Mesothelial cell of epicardium (in vitro differentiated cells): ENCODE results near the gene GPR62. TPM values are rescaled to one million over a fixed set of nuclear protein-coding genes. Genes with fewer than 3 reads are reported as not detected.

Experiments
- DNase-seq, 2 experiments: peaks; one replicate each; pipeline ENCODE4 v3.0.0; 2021; ENCODE audit warnings: low spot score in 2 of 2; ENCODE audit not compliant: unreplicated experiment in 2 of 2
- H3K27ac Mint-ChIP-seq: 2 replicates; pipeline ENCODE4 v1.8.0; 2021; ENCODE audit warnings: mixed read lengths
- H3K27me3 Mint-ChIP-seq: 2 replicates; pipeline ENCODE4 v1.8.0; 2021; ENCODE audit warnings: low read depth, mixed read lengths
- H3K36me3 Mint-ChIP-seq: 2 replicates; pipeline ENCODE4 v1.8.0; 2021; ENCODE audit warnings: mixed read lengths
- H3K4me1 Mint-ChIP-seq: 2 replicates; pipeline ENCODE4 v1.8.0; 2021; ENCODE audit warnings: mixed read lengths
- H3K4me3 Mint-ChIP-seq: 2 replicates; pipeline ENCODE4 v1.8.0; 2021; ENCODE audit warnings: mild to moderate bottlenecking, moderate library complexity, mixed read lengths
- H3K9me3 Mint-ChIP-seq: 2 replicates; pipeline ENCODE4 v1.8.0; 2021; ENCODE audit warnings: mixed read lengths
- total RNA-seq: library from RNA; stranded (reverse); gene quantifications from 3 replicates; pipeline ENCODE4 v1.2.1, GENCODE V29; 2021
- TF ChIP-seq, protein P1 (sequence below): fragments of 200-600 bp; sonication (generic); IDR thresholded peaks from one replicate; pipeline ENCODE4 v1.5.0; 2021; ENCODE audit warnings: antibody characterized with exemption; ENCODE audit not compliant: unreplicated experiment

The GPR62 gene
- total RNA-seq, 1 donor from 2014 or later = 0.22 TPM

DNA sequence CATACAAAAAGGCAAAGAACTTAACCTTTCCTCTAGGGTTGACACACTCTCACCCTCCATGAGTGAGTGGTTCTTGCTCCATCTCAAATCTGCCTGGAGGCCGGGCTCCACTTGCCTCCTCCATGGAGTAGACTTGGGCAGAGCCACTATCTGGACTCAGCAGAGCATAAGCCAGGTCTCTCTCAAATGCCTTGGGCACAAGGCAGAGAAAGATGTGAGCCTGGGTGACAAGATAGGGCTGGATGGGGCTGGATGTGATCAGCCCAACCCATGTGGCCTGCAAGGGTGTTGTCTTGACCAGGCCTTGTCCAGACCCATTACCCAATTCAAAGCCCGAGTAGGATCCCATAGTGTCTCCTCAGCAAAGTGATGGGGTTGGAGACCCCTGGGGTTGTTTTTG, 44.7 kb downstream of the GPR62 start:
- Mint-ChIP-seq H3K9me3 (no peaks in the 10 kb centered on the region), H3K36me3 (no peaks in the 10 kb centered on the region), H3K27ac (no peak overlapping the region), H3K4me1 (peaks cover 23% of the 10 kb centered on the region), H3K27me3 (peaks cover 1% of the 10 kb centered on the region), H3K4me3 (no peak overlapping the region)
- no peak for DNase-seq
- TF ChIP-seq, protein P1, sequence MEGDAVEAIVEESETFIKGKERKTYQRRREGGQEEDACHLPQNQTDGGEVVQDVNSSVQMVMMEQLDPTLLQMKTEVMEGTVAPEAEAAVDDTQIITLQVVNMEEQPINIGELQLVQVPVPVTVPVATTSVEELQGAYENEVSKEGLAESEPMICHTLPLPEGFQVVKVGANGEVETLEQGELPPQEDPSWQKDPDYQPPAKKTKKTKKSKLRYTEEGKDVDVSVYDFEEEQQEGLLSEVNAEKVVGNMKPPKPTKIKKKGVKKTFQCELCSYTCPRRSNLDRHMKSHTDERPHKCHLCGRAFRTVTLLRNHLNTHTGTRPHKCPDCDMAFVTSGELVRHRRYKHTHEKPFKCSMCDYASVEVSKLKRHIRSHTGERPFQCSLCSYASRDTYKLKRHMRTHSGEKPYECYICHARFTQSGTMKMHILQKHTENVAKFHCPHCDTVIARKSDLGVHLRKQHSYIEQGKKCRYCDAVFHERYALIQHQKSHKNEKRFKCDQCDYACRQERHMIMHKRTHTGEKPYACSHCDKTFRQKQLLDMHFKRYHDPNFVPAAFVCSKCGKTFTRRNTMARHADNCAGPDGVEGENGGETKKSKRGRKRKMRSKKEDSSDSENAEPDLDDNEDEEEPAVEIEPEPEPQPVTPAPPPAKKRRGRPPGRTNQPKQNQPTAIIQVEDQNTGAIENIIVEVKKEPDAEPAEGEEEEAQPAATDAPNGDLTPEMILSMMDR = no peak

DNA sequence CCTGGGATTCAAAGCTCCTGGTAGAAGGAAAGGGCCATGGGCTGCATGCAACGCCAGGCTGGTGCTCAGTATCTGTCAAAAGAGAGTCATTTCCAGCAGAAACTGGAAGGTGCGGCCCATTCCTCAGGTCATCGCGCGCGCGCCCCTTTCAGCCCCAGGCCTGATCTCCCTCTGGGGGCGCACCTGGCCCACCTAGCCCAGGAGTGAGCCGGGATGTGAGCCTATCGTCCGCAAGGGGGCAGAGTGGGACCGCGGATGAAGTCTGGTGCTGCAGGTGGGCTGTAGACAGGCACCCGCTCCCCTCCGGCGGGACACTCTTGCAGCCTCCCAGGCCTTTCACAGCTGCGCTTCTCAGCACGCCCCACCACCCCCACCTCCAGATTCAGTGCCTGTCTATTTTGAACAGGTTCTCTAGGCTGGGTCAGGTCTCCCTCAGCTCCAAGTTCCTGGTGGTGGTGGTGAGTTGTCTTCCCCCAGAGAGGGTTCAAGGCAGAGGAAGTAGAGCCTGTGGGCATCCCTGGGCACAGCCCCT, 46.3 kb downstream of the GPR62 start:
- H3K4me1 Mint-ChIP-seq = peaks cover 30% of the 10 kb centered on the region
- TF ChIP-seq, protein P1 = peak; percentile 84
- no peak overlapping the region for H3K27ac Mint-ChIP-seq
- no peaks in the 10 kb centered on the region for H3K36me3 Mint-ChIP-seq
- H3K27me3 Mint-ChIP-seq = peaks cover 1% of the 10 kb centered on the region
- DNase-seq = peak; percentile 81 to 94
- no peaks in the 10 kb centered on the region for H3K9me3 Mint-ChIP-seq
- no peak overlapping the region for H3K4me3 Mint-ChIP-seq

GRCh38 chr3:52002748-52003147, 47.6 kb downstream of the GPR62 start:
- no peaks in the 10 kb centered on the region for H3K9me3 Mint-ChIP-seq
- H3K4me1 Mint-ChIP-seq = peaks cover 35% of the 10 kb centered on the region
- H3K4me3 Mint-ChIP-seq = no peak overlapping the region
- DNase-seq = no peak
- H3K36me3 Mint-ChIP-seq = no peaks in the 10 kb centered on the region
- TF ChIP-seq, protein P1 = no peak
- peaks cover 1% of the 10 kb centered on the region for H3K27me3 Mint-ChIP-seq
- no peak overlapping the region for H3K27ac Mint-ChIP-seq

GRCh38 chr3:52004163-52004787, 49.1 kb downstream of the GPR62 start:
- Mint-ChIP-seq H3K4me1 (peaks cover 30% of the 10 kb centered on the region), H3K27me3 (peaks cover 1% of the 10 kb centered on the region), H3K9me3 (no peaks in the 10 kb centered on the region), H3K36me3 (no peaks in the 10 kb centered on the region), H3K4me3 (no peak overlapping the region), H3K27ac (no peak overlapping the region)
- TF ChIP-seq, protein P1 = no peak
- peak; percentile 42 to 64 for DNase-seq

GRCh38 chr3:52004906-52005395, 49.8 kb downstream of the GPR62 start:
- no peaks in the 10 kb centered on the region for H3K36me3 Mint-ChIP-seq
- no peak for DNase-seq
- TF ChIP-seq, protein P1 = no peak
- H3K27me3 Mint-ChIP-seq = peaks cover 1% of the 10 kb centered on the region
- H3K9me3 Mint-ChIP-seq = no peaks in the 10 kb centered on the region
- peaks cover 30% of the 10 kb centered on the region for H3K4me1 Mint-ChIP-seq
- peak overlapping the region; percentile 78 for H3K27ac Mint-ChIP-seq
- H3K4me3 Mint-ChIP-seq = peak overlapping the region; percentile 20
